ENCODE results near the gene TLCD1. TPM values are rescaled to one million over a fixed set of nuclear protein-coding genes. Genes with fewer than 3 reads are reported as not detected.

TLCD1 gene
- polyA plus RNA-seq, 2 of the 4 experiments (the other 2 are of a cell fraction) = 36.7 to 83.3 TPM

GRCh38 chr17:28702026-28702751 lies 23.8 kb downstream of the TLCD1 start:
- 82% methylated on average over 10 of the region's 10 CpGs for WGBS (ENCODE audit: missing lambda C conversion rate)
- TF ChIP-seq HDAC2 (IDR thresholded peaks at IDR 0.05) (no peak), MAFK (IDR thresholded peaks at IDR 0.05; ENCODE audit: partially characterized antibody) (no peak), FOXS1 (CRISPR knock-in tag; IDR thresholded peaks at IDR 0.05) (no peak), MAZ (IDR thresholded peaks at IDR 0.05; ENCODE audit: borderline replicate concordance, low read depth, low read length) (no peak), CEBPB (IDR thresholded peaks at IDR 0.05) (no peak), RARB (CRISPR knock-in tag; IDR thresholded peaks at IDR 0.05) (no peak), RNF2 (IDR thresholded peaks at IDR 0.05; ENCODE audit: borderline replicate concordance, low read depth) (no peak), CBX8 (IDR thresholded peaks at IDR 0.05) (no peak), RAD21 (conservative IDR thresholded peaks at IDR 0.05 in 1 of 2, IDR thresholded peaks at IDR 0.05 in 1 of 2) (no peak), ZC3H11A (IDR thresholded peaks at IDR 0.05) (no peak), MYC (IDR thresholded peaks at IDR 0.05; ENCODE audit: borderline replicate concordance, low read length) (no peak), ESRRA (IDR thresholded peaks at IDR 0.05; ENCODE audit: borderline replicate concordance, low read length) (no peak), GATA3 (IDR thresholded peaks at IDR 0.05; ENCODE audit: borderline replicate concordance) (no peak)
- TF ChIP-seq, protein P1, sequence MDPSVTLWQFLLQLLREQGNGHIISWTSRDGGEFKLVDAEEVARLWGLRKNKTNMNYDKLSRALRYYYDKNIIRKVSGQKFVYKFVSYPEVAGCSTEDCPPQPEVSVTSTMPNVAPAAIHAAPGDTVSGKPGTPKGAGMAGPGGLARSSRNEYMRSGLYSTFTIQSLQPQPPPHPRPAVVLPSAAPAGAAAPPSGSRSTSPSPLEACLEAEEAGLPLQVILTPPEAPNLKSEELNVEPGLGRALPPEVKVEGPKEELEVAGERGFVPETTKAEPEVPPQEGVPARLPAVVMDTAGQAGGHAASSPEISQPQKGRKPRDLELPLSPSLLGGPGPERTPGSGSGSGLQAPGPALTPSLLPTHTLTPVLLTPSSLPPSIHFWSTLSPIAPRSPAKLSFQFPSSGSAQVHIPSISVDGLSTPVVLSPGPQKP (IDR thresholded peaks at IDR 0.05; ENCODE audit: low read depth, low read length) = no peak
- no peak for FAIRE-seq
- ChIA-PET POLR2A (interaction anchor here (1.5 to 2.3 kb wide), 2 partner anchors 9 to 17 kb away, joined by 7 to 15 read pairs; partner anchors contain the start of genes PROCA1 and RPL23A), CTCF (interaction anchor here (0.9 to 31.4 kb wide), 6 partner anchors 6 to 415 kb away, joined by 3 to 335 read pairs (median 5); partner anchors contain the start of gene PROCA1)
- no peaks in the 10 kb centered on the region for H3K9me3 ChIP-seq
- H3K4me3 ChIP-seq = no peak overlapping the region
- ATAC-seq = no peak
- no peak overlapping the region for H3K27ac ChIP-seq
- no peak overlapping the region for H3K4me2 ChIP-seq
- DNase-seq (ENCODE audit: low read depth in 1 of 2, low spot score in 1 of 2) = no peak
- H3K4me1 ChIP-seq = peaks cover 24% of the 10 kb centered on the region

DNA sequence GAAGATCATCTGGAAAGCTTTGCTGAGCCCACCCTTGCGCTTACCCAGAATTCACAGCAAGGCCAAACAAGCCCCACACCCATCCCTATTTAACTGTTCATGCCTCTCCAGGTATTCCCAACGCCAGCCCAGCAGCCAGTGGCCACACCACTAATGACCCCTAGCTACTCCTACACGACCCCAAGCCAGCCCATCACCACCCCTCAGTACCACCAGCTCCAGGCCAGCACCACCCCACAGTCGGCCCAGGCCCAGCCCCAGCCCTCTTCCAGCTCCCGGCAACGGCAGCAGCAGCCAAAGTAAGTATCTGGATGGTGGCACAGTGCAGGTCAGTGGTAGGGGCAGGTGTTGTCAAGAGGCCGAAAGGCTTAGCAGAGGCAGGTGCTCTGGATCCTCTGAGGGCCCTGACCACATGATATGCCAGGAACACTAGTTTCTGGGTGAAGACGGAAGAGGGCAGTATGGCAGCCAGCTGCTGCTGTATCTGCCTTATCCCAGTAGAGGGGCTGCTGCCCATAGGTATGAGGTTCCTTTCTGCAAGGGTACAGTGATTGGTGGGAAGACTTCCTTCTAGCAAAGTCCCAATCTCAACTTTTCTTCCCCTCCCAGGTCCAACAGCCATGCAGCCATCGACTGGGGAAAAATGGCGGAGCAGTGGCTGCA lies 25.1 kb downstream of the TLCD1 start:
- 90% methylated on average over 9 of the region's 10 CpGs for WGBS (ENCODE audit: missing lambda C conversion rate)
- TF ChIP-seq POLR2A (IDR thresholded peaks at IDR 0.05; ENCODE audit: low read length) = no peak
- TF ChIP-seq JUNB (IDR thresholded peaks at IDR 0.05) = no peak
- TF ChIP-seq ZNF302 (CRISPR knock-in tag; IDR thresholded peaks at IDR 0.05) = no peak
- no peak for TF ChIP-seq HES2 (IDR thresholded peaks at IDR 0.05)
- no peak for TF ChIP-seq ZC3H11A (IDR thresholded peaks at IDR 0.05)
- TF ChIP-seq CHD2 (IDR thresholded peaks at IDR 0.05; ENCODE audit: low read length, partially characterized antibody) = no peak
- TF ChIP-seq CBX8 (IDR thresholded peaks at IDR 0.05) = no peak
- no peak for TF ChIP-seq MAZ (IDR thresholded peaks at IDR 0.05; ENCODE audit: borderline replicate concordance, low read depth, low read length)
- TF ChIP-seq FOSL2 (IDR thresholded peaks at IDR 0.05) = no peak
- no peak for TF ChIP-seq FOSL2 (CRISPR knock-in tag; IDR thresholded peaks at IDR 0.05)
- TF ChIP-seq E2F6 (IDR thresholded peaks at IDR 0.05; ENCODE audit: borderline replicate concordance, low read depth) = no peak
- TF ChIP-seq PHF8 (IDR thresholded peaks at IDR 0.05; ENCODE audit: borderline replicate concordance, low read depth) = no peak
- TF ChIP-seq SREBF2 (IDR thresholded peaks at IDR 0.05) = no peak
- TF ChIP-seq, protein P2, sequence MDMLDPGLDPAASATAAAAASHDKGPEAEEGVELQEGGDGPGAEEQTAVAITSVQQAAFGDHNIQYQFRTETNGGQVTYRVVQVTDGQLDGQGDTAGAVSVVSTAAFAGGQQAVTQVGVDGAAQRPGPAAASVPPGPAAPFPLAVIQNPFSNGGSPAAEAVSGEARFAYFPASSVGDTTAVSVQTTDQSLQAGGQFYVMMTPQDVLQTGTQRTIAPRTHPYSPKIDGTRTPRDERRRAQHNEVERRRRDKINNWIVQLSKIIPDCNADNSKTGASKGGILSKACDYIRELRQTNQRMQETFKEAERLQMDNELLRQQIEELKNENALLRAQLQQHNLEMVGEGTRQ (IDR thresholded peaks at IDR 0.05) = no peak
- no peak for TF ChIP-seq EHMT2 (IDR thresholded peaks at IDR 0.05; ENCODE audit: low read depth)
- no peak for TF ChIP-seq RNF2 (IDR thresholded peaks at IDR 0.05; ENCODE audit: borderline replicate concordance, low read depth)
- TF ChIP-seq HEYL (CRISPR knock-in tag; IDR thresholded peaks at IDR 0.05) = no peak
- TF ChIP-seq GATA3 (IDR thresholded peaks at IDR 0.05; ENCODE audit: borderline replicate concordance) = no peak
- no peak for FAIRE-seq
- Histone ChIP-seq H3K9me3 (no peaks in the 10 kb centered on the region), H3K4me1 (peaks cover 35% of the 10 kb centered on the region), H3K27ac (no peak overlapping the region), H3K4me3 (no peak overlapping the region), H3K4me2 (no peak overlapping the region)
- CTCF ChIA-PET = interaction anchor here (17.6 to 31.4 kb wide), 2 partner anchors 8 to 11 kb away, joined by 335 read pairs; partner anchors contain the start of gene PROCA1
- no peak for ATAC-seq
- POLR2A ChIA-PET = interaction anchor here (0.7 to 2.3 kb wide), 2 partner anchors 9 to 11 kb away, joined by 3 to 15 read pairs; partner anchors contain the start of gene PROCA1
- no peak for DNase-seq (ENCODE audit: low read depth in 1 of 2, low spot score in 1 of 2)
